Measurements from ENCODE around the gene SPAG16. TPM values are rescaled to one million over a fixed set of nuclear protein-coding genes. Genes with fewer than 3 reads are reported as not detected.
"Not testable (repeated sequence)": the region's sequence is repeated elsewhere in the genome, so short reads cannot be mapped to it uniquely, and the experiment has no call there.

The SPAG16 gene
- total RNA-seq, 1 experiment from 2014 or later: 30.0 TPM

- no peaks in the 10 kb centered on the region for H3K9me3 ChIP-seq (ENCODE audit: insufficient read depth, low read depth)
- intact Hi-C loops (cut with micrococcal nuclease; ENCODE audit: unreplicated experiment): no loop called here
- no peak for DNase-seq
- H4K20me1 ChIP-seq (ENCODE audit: insufficient read depth): no peaks in the 10 kb centered on the region
- no TSS peak for BruUV-seq (replicated peaks)
- CTCF ChIA-PET: no interaction called here
- POLR2A ChIA-PET (ENCODE audit: unreplicated experiment): no interaction called here
- no peak overlapping the region for H3K27ac ChIP-seq
- H3F3A ChIP-seq (ENCODE audit: insufficient read depth, low read depth): no peaks in the 10 kb centered on the region
- H3K4me3 ChIP-seq: no peak overlapping the region
- H3K79me2 ChIP-seq (ENCODE audit: low read depth): no peaks in the 10 kb centered on the region
- H3K27me3 ChIP-seq (ENCODE audit: insufficient read depth, low read depth): no peaks in the 10 kb centered on the region
- no peak overlapping the region for H2AFZ ChIP-seq
- H3K36me3 ChIP-seq (ENCODE audit: low read depth): no peaks in the 10 kb centered on the region
- no peaks in the 10 kb centered on the region for H3K9me2 ChIP-seq (ENCODE audit: insufficient read depth)
- no peak overlapping the region for H3K4me2 ChIP-seq
- H3K4me1 ChIP-seq (replicated peaks; ENCODE audit: insufficient read depth): no peaks in the 10 kb centered on the region
- TF ChIP-seq, protein P1, sequence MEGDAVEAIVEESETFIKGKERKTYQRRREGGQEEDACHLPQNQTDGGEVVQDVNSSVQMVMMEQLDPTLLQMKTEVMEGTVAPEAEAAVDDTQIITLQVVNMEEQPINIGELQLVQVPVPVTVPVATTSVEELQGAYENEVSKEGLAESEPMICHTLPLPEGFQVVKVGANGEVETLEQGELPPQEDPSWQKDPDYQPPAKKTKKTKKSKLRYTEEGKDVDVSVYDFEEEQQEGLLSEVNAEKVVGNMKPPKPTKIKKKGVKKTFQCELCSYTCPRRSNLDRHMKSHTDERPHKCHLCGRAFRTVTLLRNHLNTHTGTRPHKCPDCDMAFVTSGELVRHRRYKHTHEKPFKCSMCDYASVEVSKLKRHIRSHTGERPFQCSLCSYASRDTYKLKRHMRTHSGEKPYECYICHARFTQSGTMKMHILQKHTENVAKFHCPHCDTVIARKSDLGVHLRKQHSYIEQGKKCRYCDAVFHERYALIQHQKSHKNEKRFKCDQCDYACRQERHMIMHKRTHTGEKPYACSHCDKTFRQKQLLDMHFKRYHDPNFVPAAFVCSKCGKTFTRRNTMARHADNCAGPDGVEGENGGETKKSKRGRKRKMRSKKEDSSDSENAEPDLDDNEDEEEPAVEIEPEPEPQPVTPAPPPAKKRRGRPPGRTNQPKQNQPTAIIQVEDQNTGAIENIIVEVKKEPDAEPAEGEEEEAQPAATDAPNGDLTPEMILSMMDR (conservative IDR thresholded peaks at IDR 0.05): no peak
- no peak for TF ChIP-seq EZH2 (IDR thresholded peaks at IDR 0.05; ENCODE audit: low read depth)
These were observed 768.0 kb downstream of the SPAG16 start for GRCh38 chr2:214052235-214052634.

DNA sequence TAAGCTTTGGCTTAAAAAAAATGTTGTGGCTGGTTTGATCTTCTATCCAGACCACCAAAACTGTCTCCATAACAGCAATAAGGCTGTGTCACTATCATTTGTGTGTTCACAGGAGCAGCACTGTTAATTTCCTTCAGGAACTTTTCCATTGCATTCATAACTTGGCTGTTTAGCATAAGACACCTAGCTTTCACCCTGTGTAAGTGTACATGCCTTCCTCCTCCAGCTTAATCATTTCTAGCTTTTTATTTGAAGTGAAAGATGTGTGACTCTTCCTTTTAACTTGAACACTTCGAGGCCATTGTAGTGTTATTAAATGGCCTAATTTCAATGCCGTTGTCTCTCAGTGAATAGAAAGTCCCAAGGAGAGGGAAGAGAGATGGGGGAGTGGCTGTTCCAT is 773.7 kb downstream of the SPAG16 start:
- H3F3A ChIP-seq (ENCODE audit: insufficient read depth, low read depth): no peaks in the 10 kb centered on the region
- H3K36me3 ChIP-seq (ENCODE audit: low read depth): no peaks in the 10 kb centered on the region
- no peaks in the 10 kb centered on the region for H3K79me2 ChIP-seq (ENCODE audit: low read depth)
- no peak overlapping the region for H3K4me2 ChIP-seq
- TF ChIP-seq, protein P1 (conservative IDR thresholded peaks at IDR 0.05): no peak
- no peak for TF ChIP-seq EZH2 (IDR thresholded peaks at IDR 0.05; ENCODE audit: low read depth)
- no peak overlapping the region for H2AFZ ChIP-seq
- no peaks in the 10 kb centered on the region for H3K9me2 ChIP-seq (ENCODE audit: insufficient read depth)
- intact Hi-C loops (cut with micrococcal nuclease; ENCODE audit: unreplicated experiment): no loop called here
- no peaks in the 10 kb centered on the region for H3K9me3 ChIP-seq (ENCODE audit: insufficient read depth, low read depth)
- BruUV-seq (replicated peaks): no TSS peak
- H3K27me3 ChIP-seq (ENCODE audit: insufficient read depth, low read depth): no peaks in the 10 kb centered on the region
- H4K20me1 ChIP-seq (ENCODE audit: insufficient read depth): no peaks in the 10 kb centered on the region
- no peak for DNase-seq
- no peak overlapping the region for H3K27ac ChIP-seq
- no peak overlapping the region for H3K4me3 ChIP-seq
- ChIA-PET POLR2A (ENCODE audit: unreplicated experiment) (interaction anchor here (0.5 to 0.6 kb wide), 2 partner anchors 528 to 593 kb away, joined by 3 to 7 read pairs; no protein-coding TSS in a partner anchor), CTCF (no interaction called here)
- H3K4me1 ChIP-seq (replicated peaks; ENCODE audit: insufficient read depth): no peaks in the 10 kb centered on the region

DNA sequence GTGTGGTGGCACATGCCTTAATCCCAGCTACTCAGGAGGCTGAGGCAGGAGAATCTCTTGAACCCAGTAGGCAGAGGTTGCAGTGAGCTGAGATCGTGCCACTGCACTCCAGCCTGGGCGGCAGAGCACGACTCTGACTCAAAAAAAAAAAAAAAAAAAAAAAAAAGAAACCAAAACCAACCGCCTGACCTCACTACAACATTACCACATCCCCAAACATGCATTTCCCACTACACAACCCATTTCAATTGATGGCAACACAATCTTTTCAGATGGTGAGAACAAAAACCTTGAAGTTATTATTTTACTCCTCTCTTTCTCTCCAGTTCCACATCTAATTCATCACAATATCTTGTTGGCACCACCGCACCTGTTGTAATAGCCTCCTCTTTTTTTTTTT is 778.0 kb downstream of the SPAG16 start:
- DNase-seq; H3K4me1 ChIP-seq (replicated peaks; ENCODE audit: insufficient read depth); H3K9me3 ChIP-seq (ENCODE audit: insufficient read depth, low read depth); H3K4me3 ChIP-seq; H2AFZ ChIP-seq; H3F3A ChIP-seq (ENCODE audit: insufficient read depth, low read depth); H3K79me2 ChIP-seq (ENCODE audit: low read depth); H3K27me3 ChIP-seq (ENCODE audit: insufficient read depth, low read depth); BruUV-seq (replicated peaks); H4K20me1 ChIP-seq (ENCODE audit: insufficient read depth); H3K27ac ChIP-seq; intact Hi-C loops (cut with micrococcal nuclease; ENCODE audit: unreplicated experiment); H3K9me2 ChIP-seq (ENCODE audit: insufficient read depth); H3K36me3 ChIP-seq (ENCODE audit: low read depth); POLR2A ChIA-PET (ENCODE audit: unreplicated experiment); H3K4me2 ChIP-seq: not testable (repeated sequence)
- CTCF ChIA-PET: interaction anchor here (0.7 kb wide), 1 partner anchor 1675 kb away, joined by 9 read pairs; no protein-coding TSS in a partner anchor

DNA sequence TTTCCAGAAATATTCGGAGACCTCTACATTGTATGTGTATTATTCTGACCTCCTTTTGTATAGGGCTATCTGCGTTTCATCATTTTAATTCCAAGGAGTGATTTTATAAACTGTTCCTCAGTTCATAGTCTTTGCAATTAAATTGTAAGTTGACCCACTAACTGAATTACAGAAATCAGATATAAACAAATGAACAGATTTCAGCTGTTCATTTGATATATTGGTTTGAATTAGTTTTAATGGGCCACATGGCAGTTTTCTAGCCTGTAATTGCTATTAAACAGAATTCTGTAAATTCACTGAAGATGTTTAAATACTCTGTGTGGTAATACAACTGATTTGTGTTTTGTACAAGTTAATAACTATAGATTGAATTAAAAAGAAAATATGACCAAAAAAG is 780.2 kb downstream of the SPAG16 start:
- H3K27ac ChIP-seq: no peak overlapping the region
- TF ChIP-seq, protein P1 (conservative IDR thresholded peaks at IDR 0.05): no peak
- no peak for TF ChIP-seq EZH2 (IDR thresholded peaks at IDR 0.05; ENCODE audit: low read depth)
- H3K4me3 ChIP-seq: no peak overlapping the region
- no peak overlapping the region for H3K4me2 ChIP-seq
- H3K9me2 ChIP-seq (ENCODE audit: insufficient read depth): no peaks in the 10 kb centered on the region
- no peaks in the 10 kb centered on the region for H3K36me3 ChIP-seq (ENCODE audit: low read depth)
- no peaks in the 10 kb centered on the region for H3K79me2 ChIP-seq (ENCODE audit: low read depth)
- POLR2A ChIA-PET (ENCODE audit: unreplicated experiment): interaction anchor here (0.5 kb wide), 1 partner anchor 310 kb away, joined by 3 read pairs; no protein-coding TSS in a partner anchor
- no peaks in the 10 kb centered on the region for H4K20me1 ChIP-seq (ENCODE audit: insufficient read depth)
- intact Hi-C loops (cut with micrococcal nuclease; ENCODE audit: unreplicated experiment): no loop called here
- peaks cover 5% of the 10 kb centered on the region; the same call in 1 of the 2 replicates for H3F3A ChIP-seq (ENCODE audit: insufficient read depth, low read depth)
- no peak for DNase-seq
- BruUV-seq (replicated peaks): no TSS peak
- peaks cover 6% of the 10 kb centered on the region for H3K4me1 ChIP-seq (replicated peaks; ENCODE audit: insufficient read depth)
- no peaks in the 10 kb centered on the region for H3K27me3 ChIP-seq (ENCODE audit: insufficient read depth, low read depth)
- no peak overlapping the region for H2AFZ ChIP-seq
- no peaks in the 10 kb centered on the region for H3K9me3 ChIP-seq (ENCODE audit: insufficient read depth, low read depth)
- CTCF ChIA-PET: no interaction called here

Data from PC-9 (cell line).